A204.1 (cell line): ENCODE results near the gene WWOX.
"Not testable (repeated sequence)": the region's sequence is repeated elsewhere in the genome, so short reads cannot be mapped to it uniquely, and the experiment has no call there.

Source experiments
- FAIRE-seq: peaks from 2 replicates; lab custom pipeline; 2012; peaks lifted over from hg19 to GRCh38; lab: Jason Lieb, UNC

The WWOX gene

DNA sequence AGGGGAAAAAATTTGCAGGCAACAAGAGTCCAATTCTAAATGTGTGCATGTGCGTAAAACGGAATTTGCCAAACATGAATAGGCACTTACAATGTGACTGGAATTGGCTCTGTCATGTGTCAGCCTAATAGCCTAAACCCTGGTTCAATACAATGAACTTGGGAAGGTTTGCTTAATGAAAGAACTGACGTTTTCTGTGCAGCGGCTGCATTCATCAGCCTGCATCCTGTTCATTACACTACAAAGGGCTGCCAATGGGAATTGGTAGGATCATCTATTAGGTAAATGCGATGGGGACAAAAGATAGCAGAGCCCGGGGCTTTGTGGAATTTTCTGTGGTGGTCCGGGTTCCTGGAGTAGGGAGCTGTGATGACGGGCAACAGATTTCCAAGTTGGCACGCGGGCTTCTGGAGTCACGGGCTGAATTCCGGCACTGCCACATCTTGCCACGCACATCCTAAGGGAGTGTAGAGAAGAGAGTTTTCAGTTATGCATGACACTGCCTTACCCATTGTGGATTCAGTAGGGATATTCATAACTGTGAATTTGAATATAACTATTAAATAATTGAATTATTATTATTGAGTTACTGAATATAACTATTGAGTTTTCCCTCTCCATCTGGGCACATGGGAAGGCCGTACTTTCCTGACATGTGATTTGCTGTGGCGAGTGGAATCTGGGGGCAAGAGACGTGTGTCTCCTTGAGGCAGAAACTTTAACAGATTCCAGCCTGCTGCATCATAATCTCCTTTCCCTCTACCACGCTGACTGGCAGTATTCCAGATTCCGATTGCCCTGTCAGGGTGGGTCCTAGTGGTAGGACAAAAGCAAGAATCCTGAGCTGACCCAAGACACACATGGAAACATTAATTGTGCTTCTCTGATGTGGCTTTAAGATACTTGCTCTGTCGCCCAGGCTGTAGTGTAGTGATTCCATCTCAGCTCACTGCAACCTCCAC is 565.6 kb downstream of the WWOX start:
- no peak for FAIRE-seq

DNA sequence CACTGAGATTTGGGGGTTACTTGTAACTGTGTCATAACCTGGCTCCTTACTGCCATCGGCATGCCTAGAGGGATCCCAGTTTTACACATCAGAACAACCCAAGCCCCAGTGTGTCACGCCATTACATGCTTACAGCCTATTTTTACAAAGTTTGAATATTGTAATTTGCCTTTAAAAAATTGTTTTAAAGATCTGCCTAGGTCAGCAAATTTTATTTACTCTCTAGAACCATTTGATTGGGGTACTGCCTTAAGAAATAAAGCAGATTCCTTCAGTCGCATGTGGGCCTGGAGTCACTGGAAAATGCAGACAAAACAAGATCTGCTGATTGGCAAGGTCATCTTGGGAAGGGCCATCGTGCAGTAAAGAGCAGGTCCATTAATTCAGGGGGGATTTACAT is 566.9 kb downstream of the WWOX start:
- no peak for FAIRE-seq

DNA sequence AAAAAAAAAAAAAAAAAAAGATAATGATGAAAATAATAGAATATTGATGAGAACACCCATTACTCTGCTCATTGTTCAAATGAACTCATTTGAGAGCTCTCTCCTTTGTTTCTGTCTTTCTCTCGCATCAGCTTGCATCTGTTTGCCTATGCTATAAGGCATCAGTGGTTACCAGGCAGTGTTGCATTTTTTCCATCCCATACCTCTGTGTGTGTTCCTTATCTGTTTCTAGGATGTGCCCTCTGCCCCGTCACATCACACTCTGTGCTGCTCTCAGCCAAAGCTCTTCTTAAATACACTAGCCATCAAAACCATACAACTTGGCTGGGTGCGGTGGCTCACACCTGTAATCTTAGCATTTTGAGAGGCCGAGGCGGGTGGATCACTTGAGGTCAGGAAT is 568.2 kb downstream of the WWOX start:
- FAIRE-seq: no peak

DNA sequence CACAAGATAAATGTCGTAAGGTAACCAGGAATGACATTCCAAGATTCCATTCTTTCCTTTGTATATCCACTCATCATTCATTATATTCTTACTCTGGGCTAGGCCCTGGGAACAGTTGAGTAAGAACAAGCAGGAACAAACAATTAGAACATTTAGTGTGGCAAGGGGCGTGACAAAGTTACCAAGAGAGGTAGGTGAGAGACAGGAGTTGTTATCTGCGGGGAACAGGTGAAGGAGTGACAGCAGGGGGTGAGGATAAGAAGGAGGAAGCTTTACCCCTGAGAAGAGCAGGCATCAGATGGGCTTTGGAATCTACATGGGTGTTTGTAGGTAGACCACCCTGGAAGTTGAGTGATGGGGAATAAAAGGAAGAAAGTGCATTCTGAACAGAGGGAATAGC is 568.9 kb downstream of the WWOX start:
- FAIRE-seq: no peak

DNA sequence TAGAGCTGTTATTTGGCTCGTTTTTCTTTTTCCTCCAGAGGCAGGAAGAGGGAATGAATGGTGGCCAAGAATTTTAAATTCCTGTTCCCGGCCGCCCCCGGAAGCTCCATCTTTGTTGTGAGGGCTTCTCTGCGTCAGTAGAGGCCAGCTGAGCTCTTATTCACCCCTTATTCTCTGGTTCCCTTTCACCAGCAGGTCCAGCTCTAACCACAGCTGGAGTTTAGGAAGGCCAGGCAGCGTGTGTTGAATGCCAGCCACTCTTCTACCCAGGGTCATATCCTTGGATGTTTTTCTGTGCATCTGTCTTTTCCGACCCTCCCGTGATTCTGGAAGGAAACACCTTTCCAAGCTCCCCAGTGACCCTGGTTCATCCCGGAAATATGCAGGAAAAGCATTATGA is 570.5 kb downstream of the WWOX start:
- FAIRE-seq: no peak

DNA sequence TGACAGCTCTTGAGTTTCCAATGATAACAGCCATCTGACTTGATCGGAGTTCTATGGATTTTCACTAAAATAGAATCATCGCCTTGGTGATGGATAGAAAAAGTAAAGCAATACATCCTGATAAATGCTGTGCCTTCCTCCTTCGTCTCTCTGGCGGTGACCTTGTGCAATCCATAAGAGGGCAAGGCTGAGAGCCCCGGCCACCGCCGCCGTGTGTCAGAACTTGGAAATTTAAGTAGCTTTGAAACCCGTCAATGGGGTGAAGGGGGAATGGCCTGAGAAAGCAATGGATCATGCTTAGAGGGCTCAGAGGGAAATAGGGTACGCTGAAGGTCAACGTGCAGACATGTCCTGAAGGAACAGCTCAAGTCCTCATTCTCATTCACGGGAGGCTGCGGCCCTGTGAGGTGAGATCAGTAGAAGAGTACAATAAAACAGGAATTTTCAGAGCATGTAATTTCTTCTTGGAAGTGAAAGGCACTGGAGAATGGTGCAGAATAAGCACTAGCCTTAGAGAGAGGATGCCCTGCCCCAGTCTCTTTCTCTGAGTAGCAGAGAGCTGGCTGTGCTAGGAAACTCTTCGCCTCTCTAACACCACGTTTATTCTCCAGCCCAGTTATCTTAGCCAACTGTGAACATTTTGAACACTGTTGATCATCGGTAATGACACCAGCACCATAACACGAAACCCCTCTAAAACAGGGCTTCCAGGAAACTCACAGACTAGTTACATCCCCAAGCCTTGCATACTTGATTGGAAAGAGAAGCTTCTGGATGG is 573.5 kb downstream of the WWOX start:
- no peak for FAIRE-seq

DNA sequence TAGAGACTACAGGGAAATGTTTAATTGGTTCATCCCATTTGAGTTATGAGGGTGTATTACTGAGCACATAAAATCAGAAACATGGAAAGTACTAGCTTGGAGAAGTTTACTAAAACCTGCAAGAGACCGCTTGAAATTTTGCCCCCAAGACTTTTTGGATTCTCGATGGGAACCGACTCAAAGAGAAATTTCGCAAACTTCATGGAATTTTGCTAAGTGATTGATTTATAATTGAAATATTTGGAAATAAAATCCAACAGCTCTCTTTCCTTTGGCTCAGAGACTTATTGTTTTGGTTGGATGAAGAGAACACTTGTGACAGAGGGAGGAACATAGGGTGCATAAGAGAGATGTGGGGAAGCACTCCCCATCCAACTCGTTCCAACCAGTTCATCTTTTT is 574.4 kb downstream of the WWOX start:
- FAIRE-seq: no peak

DNA sequence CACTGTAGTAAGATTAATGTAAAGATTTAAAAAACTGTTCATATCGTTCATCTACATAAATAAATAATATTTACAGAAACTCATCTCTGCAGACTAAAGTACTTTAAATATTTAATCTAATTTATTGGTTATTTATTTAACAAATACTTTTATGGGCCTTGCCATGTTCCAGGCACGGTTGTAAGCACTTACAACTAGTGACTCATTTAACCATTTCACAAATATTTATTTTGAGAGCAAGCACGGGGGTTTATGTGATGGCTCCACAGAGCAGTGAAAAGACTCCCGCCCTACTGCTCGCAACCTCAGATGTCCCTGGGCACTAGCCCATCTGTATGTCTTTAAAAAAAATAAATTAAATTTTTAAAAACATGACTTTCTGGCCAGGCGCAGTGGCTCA is 575.9 kb downstream of the WWOX start:
- no peak for FAIRE-seq

DNA sequence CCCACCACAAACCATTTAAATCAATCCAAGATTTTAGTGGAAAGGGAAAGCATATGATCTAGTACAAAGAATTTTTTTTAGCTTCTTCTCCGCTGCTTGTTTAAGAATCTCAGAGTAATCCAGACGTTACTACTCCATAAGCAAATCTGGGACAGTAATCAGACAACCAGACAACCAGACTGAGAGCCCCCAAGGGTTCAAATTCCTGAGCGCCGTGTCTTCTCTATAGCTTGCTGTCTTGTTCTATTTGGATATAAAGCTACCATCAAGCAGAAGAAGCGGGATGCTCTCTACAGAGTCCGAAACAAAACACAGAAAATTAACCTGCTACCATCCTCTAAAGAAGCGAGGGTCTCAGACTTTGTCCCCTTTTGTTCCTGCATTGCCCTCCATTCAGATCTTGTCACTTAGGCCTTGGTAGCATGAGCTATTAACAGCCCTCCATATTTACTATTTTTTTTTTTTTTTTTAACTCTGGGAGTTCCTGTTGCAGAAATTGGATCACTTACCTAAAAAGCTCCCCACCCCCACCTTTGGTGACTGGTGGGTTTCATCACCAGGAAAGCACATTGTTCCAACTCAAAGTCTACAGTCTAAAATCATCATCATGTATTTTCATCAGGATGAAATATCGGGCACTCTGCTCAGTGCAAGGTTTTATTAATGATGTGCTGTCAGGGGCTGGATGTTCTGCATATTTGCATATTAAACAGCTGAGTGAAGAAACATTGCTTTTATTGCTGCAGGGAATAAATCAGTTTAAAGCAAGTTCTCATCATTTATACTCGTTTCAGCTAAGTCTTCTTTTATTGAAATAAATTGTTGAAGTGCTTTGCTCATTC is 576.7 kb downstream of the WWOX start:
- no peak for FAIRE-seq

DNA sequence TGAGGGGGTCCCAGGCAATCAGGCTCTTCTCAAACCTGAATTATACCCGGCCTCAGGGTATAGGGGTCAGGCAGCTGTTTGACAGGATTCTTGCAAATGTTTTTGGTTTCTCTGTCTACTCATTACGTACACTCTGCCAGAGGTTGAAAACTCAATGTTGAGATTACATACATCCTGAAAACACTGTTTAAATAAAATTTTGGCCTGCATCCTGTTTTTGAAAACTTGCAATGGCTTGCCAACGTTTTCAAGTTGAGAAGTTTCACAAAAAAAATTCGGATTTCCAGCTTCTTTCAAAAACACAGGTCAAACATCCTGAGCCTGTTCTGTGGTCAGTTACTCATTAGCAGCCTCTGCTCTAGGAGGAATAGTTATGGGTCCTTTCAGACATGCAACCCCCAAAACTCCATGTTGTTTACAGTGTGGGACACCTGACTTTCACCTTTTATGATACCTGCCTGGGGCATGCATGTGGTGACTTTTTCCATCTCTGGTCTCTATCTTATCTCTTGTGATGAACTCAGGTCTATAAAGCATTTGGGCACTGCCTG is 577.8 kb downstream of the WWOX start:
- no peak for FAIRE-seq

DNA sequence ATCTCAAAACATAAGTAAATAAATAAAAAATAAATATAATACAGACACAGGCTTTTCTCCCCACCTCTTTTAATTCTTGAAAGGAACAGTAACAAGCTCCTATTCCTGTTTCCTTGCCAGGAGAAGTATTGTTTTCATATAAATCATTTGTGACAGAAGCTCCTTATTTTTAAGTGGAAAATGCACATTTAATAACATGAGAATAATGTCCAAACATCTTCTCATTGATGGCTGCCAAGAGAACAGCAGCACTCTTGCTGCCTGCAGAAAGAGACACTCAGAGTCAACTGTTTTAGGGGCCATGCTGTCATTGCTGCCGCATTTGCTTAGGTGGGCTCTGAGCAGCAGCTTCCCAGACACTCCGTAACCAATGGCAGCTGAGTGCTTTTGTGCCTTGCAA is 580.1 kb downstream of the WWOX start:
- FAIRE-seq: no peak

DNA sequence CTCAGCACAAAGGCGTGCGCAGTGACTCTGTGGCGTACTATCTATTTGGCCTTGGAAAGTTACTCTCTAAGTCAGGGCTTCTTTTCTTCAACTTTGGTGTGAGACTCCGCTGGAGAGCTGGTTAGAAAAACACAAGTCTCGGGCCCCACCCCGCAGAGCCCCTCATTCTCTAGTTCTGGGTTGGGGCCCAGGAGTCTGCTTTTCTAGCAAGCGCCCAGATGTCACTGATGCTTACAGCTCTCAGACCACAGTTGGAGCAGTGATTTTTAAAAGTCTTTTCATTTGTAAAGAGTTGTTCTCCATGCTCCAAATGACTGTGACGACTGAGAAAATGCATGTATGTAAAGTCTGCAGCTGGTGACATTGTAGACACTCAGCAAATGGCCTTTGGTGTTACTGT is 582.3 kb downstream of the WWOX start:
- no peak for FAIRE-seq

DNA sequence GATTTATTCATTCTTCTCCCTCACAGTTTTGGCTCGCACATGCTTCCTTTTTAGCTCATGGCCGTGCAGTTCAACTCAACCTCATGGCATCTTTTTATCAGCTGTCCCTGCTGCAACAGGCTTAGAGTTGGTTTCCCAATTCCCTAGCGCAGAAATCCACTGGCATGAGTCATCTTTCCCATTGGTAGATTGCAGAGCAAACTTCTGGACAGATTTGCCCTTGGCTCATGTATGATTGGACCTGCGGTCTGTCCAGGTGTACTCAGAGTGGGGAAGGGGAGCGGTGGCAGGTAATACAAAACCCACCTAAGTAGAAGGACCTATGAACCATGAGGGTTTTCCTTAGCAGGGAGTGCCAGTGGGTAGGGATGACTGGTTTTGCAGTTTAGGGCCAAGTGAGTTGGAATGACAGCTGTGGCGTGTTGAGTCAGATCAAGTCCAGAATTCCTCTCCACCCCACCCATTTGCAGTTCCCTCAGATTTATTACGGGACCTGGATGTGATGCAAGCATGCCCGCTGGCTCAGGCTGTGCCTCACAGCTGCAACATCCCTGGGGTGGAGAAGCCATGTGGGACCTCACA is 584.7 kb downstream of the WWOX start:
- no peak for FAIRE-seq

DNA sequence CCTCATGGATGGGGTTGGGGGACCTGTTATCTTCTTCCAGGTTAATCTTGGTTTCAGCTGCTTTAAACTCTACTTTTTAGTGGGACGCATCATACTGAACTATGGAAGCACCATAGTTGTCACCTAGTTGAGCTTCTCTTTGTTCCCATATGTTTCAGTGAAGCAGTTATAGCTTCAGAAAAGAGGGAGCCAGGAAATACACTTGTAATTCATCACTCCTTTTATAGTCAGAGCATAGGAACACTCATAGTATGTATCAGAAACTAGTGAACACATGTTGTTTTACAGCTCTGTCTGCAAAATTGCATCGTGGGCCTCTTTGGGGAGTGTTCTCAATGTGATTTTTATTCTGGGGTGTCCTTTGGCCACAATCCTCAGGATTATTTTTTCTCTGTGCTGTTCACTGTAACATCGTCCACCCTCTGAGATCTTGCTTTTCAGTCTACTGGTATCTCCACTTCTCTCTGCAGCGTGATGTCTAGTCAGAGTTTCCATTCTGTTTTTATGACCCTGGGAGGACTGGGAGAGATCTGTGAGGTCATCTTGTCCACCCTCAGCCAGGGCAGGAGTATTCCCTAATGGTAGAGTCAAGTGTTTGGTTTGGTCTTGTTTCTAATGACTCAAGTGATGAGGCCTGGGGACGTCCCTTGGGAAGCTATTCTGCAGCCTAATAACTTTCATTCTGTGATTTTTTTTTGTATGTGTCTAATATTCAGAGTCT is 585.4 kb downstream of the WWOX start:
- no peak for FAIRE-seq

DNA sequence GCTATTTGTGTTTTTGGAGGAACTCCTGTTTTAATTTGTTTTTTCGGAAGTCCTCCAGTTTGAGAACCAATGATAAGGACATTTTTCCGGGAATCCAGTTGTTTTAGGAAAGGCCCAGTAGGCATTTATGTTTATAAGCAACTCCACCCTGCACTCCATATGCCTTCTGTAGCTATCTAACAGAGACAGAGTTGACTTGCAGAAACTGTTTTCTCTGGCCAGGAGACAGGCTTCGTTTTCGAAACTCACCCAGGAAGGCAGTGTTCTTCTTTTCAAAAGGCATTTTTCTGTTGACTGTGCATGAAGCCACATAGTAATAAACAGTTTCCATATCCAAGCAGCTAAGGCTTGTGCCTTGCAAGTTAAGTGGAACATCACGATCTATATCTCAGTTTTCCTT is 587.1 kb downstream of the WWOX start:
- FAIRE-seq: no peak

DNA sequence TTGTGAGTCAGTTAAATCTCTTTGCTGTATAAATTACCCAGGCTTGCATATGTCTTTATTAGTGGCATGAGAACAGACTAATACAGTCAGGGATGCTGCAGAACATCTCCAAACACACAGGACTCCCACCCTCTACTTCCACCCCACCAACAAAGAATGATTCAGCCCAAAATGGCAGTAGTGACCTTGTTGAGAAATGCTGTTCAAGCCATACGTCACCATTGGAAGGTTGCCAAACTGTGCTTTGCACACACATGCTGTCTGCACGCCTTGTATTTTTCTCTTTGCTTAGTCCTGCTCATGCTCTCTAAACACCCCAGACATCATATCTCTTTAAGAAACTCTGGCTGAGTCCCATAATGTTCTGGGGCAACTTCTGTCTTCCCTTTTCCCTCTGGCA is 589.6 kb downstream of the WWOX start:
- no peak for FAIRE-seq

DNA sequence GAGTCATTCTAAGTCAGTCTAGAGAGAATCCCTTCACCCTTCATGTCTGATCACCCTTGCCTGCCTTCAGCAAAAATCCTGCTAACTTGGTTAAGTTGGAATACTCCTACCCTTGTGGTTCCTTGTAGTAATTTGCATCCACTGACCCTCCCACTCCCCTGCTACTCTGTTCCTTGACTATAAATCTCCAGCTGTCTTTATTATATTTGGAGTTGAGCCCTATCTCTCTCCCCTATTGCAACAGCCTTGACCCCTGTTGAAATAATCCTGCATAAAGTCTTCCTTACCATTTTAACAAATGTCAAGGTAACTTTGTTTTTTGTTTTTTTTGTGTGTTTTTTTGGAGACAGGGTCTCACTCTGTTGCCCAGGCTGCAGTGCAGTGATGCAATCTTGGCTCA is 590.1 kb downstream of the WWOX start:
- FAIRE-seq: no peak

DNA sequence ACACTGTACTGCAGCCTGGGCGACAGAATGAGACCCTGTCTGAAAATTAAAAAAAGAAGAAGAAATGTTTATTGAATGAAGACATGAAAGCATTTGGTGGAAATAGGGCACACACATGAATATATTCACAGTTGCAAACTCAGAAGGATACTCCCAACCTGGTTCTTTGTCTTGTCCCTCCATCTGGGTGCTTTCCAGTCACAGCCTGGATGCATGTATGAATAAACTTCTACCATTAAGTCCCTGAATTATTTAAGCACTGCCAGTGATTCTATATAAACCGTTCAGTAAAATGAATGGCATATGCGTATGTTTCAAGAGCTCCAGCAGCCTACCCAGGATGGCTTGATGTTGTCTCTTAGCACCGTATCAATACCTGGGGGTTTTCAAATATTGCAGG is 591.1 kb downstream of the WWOX start:
- no peak for FAIRE-seq

DNA sequence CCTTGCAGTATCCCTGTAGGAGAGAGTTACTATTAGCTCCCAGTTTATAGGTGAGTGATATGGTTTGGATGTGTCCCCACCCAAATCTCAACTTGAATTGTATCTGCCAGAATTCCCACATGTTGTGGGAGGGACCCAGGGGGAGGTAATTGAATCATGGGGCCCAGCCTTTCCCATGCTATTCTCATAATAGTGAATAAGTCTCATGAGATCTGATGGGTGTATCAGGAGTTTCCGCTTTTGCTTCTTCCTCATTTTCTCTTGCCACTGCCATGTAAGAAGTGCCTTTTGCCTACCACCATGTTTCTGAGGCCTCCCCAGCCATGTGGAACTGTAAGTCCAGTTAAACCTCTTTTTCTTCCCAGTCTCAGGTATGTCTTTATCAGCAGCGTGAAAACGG is 592.3 kb downstream of the WWOX start:
- FAIRE-seq: not testable (repeated sequence)

DNA sequence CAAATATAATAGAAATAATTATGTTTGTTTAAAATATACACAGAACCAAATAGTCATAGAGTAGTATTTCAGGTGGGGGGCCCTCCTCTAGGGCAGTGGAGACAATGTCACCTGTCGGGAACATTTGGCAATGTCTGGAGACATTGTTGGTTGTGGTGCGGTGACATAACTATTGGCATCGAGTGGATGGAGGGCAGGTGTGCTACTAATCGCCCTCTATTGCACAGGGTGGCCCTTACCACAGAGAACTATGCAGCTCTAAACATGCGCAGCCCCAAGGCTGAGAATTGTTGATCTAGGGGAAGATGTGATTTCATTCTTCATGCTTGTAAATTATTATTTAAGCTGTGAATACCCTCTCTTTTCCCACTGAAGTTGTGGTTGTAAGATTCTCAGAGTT is 594.0 kb downstream of the WWOX start:
- FAIRE-seq: no peak

DNA sequence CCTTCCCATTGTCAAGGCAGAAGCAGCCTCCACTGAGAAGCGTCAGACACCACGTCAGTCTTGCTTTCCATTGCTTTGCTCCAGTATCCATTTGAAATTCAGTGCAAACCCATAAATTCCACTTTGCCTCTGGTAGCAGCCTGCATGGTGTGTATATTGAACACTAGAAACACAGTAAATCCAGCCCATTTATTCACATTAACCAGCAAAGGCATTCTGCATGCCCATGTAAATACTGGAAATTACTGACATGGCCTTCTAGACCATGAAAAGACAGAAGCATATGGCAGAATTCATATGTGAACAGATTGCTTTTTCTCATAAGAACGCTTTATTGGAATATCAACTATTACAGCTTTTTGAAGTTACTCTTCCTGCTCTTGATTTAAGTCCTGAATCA is 595.0 kb downstream of the WWOX start:
- FAIRE-seq: no peak
